Stomach (tissue), 9 donors: ENCODE results near the gene DIAPH3. TPM values are rescaled to one million over a fixed set of nuclear protein-coding genes. Genes with fewer than 3 reads are reported as not detected.

Experiments used
- DNase-seq, 2 donors: peaks; one replicate each; pipeline versions ENCODE4 v3.0.0 to v3.0.0-alpha.2; 2013 to 2019
- H3K27ac ChIP-seq, 5 donors: fragments of 200-600 bp in 4 of 5; sonication (generic) in 4 of 5; one replicate each; pipeline ENCODE4 v1.5.1; 2013 to 2019; ENCODE audit warnings: mild to moderate bottlenecking in 1 of 5, moderate library complexity in 1 of 5
- H3K27me3 ChIP-seq, 3 donors: fragments of 200-600 bp; sonication (generic); one replicate each; pipeline ENCODE4 v1.5.1; 2017 to 2019; ENCODE audit warnings: mixed run types in 1 of 3
- H3K36me3 ChIP-seq, 4 donors: fragments of 200-600 bp; sonication (generic); 1 replicate in 3 of 4; 2 replicates in 1 of 4; pipeline ENCODE4 v1.5.1; 2016 to 2019
- H3K4me1 ChIP-seq, 4 donors: fragments of 200-600 bp; sonication (generic); one replicate each; pipeline ENCODE4 v1.5.1; 2016 to 2019
- H3K4me3 ChIP-seq, 4 donors: fragments of 200-600 bp; sonication (generic) in 3 of 4; one replicate each; pipeline ENCODE4 v1.5.1; 2016 to 2019; ENCODE audit warnings: mild to moderate bottlenecking in 1 of 4
- H3K9me3 ChIP-seq, 4 donors: fragments of 200-600 bp; sonication (generic); one replicate each; pipeline ENCODE4 v1.5.1; 2016 to 2019
- EP300 ChIP-seq: sonication (generic); formaldehyde crosslinking; IDR thresholded peaks from one replicate; pipeline ENCODE4 v1.6.1; 2017; ENCODE audit warnings: antibody characterized with exemption
- POLR2A ChIP-seq, 4 donors: fragments of 450-650 bp; IDR thresholded peaks; one replicate each; pipeline ENCODE4 v1.6.1; 2016; ENCODE audit warnings: antibody characterized with exemption in 4 of 4, control low read depth in 2 of 4, mild to moderate bottlenecking in 1 of 4, moderate library complexity in 1 of 4
- POLR2AphosphoS5 ChIP-seq, 3 donors: sonication (generic); formaldehyde crosslinking; IDR thresholded peaks; one replicate each; pipeline ENCODE4 v1.6.1; 2016; ENCODE audit warnings: antibody characterized with exemption in 3 of 3
- WGBS, 5 donors: extraction: QIAGEN DNeasy Blood & Tissue Kit in 3 of 5; methylation state at CpG; one replicate each; pipeline versions ENCODE4 v1.1.5 to v1.1.7; 2013 to 2018; 5-methylcytosine and 5-hydroxymethylcytosine counted together
- intact Hi-C: fragments of 100-400 bp; cut with DNase I; formaldehyde crosslinking; loops from one replicate; pipeline ENCODE4 v1.15.1; 2023; ENCODE audit warnings: low total_unique reads
- polyA plus RNA-seq, 3 donors: library from polyadenylated mRNA; stranded (reverse); fragments of 200-250 nt; gene quantifications; one replicate each; pipeline ENCODE4 v1.2.3, GENCODE V29; 2013
- total RNA-seq, 5 donors: library from RNA; depleted of rRNA; stranded (reverse); fragments of >200 nt; gene quantifications; one replicate each; pipeline versions ENCODE4 v1.1.0 to v1.2.3, GENCODE V29; 2014 to 2016
- TF ChIP-seq, protein P1 (sequence below), 7 experiments: fragments of 450-650 bp in 4 of 7; fragments of 200-600 bp in 3 of 7; sonication (generic) in 3 of 7; IDR thresholded peaks; one replicate each; pipeline ENCODE4 v1.5.1; 2016 to 2019; ENCODE audit warnings: antibody characterized with exemption in 7 of 7, control low read depth in 2 of 7, mild to moderate bottlenecking in 1 of 7
- donor health status: healthy with polysubstance abuse.
- donor health status: Bipolar disorder and iron deficiency.
- donor health status: healthy.

DIAPH3 gene
- total and polyA plus RNA-seq, 8 donors = 2.5 to 12.1 (median 4.6) TPM

DNA sequence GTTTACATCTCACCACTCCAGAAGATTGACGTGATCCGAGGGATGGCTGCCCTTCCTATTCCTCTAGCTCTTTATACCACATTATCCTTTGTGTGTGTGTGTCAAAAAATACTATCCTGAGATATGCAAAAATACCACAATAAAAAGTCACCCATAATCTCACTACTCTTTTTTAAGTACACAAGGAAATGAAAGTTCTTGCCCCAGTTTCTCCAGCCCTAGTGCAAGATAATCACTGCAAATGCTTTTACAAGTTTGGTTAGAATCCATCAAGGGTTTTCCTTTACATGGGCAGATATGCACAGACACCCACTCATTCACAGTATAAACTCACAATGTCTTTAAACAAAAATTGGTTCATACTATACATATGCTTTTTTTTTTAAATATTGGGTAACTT is 89.3 kb downstream of the DIAPH3 start:
- intact Hi-C loops = no loop called here
- no peak for DNase-seq
- Histone ChIP-seq H3K4me1 (no peaks in the 10 kb centered on the region), H3K4me3 (no peak overlapping the region), H3K36me3 (no peaks in the 10 kb centered on the region), H3K27ac (no peak overlapping the region), H3K9me3 (peaks cover 0 to 4% (median 0%) of the 10 kb centered on the region in 4 donors), H3K27me3 (no peaks in the 10 kb centered on the region)
- no peak for TF ChIP-seq POLR2A (IDR thresholded peaks at IDR 0.05)
- TF ChIP-seq EP300 = no peak
- TF ChIP-seq, protein P1, sequence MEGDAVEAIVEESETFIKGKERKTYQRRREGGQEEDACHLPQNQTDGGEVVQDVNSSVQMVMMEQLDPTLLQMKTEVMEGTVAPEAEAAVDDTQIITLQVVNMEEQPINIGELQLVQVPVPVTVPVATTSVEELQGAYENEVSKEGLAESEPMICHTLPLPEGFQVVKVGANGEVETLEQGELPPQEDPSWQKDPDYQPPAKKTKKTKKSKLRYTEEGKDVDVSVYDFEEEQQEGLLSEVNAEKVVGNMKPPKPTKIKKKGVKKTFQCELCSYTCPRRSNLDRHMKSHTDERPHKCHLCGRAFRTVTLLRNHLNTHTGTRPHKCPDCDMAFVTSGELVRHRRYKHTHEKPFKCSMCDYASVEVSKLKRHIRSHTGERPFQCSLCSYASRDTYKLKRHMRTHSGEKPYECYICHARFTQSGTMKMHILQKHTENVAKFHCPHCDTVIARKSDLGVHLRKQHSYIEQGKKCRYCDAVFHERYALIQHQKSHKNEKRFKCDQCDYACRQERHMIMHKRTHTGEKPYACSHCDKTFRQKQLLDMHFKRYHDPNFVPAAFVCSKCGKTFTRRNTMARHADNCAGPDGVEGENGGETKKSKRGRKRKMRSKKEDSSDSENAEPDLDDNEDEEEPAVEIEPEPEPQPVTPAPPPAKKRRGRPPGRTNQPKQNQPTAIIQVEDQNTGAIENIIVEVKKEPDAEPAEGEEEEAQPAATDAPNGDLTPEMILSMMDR (IDR thresholded peaks at IDR 0.05) = no peak
- no peak for TF ChIP-seq POLR2AphosphoS5 (IDR thresholded peaks at IDR 0.05)
- 26 to 66% (median 52%) methylated on average over 2 of the region's 2 CpGs for WGBS, 5 donors

DNA sequence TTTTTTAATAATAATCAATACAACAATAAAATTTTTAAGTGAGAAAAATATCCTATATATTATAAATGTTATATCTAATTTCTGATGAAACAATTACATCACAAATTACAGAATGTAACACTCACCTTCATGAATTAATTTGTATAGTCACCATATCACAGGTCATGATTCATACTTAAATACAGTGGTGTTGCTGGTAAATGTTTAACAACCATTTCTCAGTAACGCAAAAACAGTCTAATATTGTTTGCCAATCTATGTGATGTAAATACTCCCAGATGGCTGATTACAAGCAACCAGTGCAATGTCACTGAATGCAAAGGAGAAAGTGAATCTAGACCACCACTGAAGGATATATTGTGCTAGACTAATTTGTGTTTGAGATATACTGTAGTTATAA is 97.5 kb downstream of the DIAPH3 start:
- Histone ChIP-seq H3K4me3 (no peak overlapping the region), H3K27ac (no peak overlapping the region), H3K27me3 (no peaks in the 10 kb centered on the region), H3K9me3 (peaks cover 0 to 4% (median 0%) of the 10 kb centered on the region in 4 donors), H3K4me1 (peaks cover 0 to 3% (median 0%) of the 10 kb centered on the region in 4 donors), H3K36me3 (no peaks in the 10 kb centered on the region)
- peak in 1 of 2 donors; percentile 52 for DNase-seq
- TF ChIP-seq POLR2A (IDR thresholded peaks at IDR 0.05) = no peak
- TF ChIP-seq, protein P1 (IDR thresholded peaks at IDR 0.05) = no peak
- TF ChIP-seq POLR2AphosphoS5 (IDR thresholded peaks at IDR 0.05) = no peak
- TF ChIP-seq EP300 = no peak
- 25 to 64% (median 38%) methylated on average over 1 of the region's 1 CpG for WGBS, 5 donors
- intact Hi-C loops = no loop called here

DNA sequence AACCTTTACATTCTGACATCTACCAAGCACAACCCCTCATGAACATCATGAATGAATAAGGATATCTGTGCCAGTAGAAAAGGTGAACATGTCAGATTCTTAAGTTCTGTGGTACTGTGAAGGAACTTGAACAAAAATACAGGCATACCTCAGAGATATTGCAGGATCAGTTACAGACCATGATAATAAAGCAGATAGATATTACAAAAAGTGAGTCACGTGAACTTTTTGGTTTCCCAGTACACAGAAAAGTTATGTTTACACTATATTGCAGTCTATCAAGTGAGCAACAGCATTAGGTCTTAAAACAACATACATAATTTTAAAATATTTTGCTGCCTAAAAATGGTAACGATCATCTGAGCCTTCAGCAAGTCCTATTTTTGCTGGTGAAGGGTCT is 101.2 kb downstream of the DIAPH3 start:
- intact Hi-C loops = no loop called here
- Histone ChIP-seq H3K4me1 (peaks cover 0 to 3% (median 0%) of the 10 kb centered on the region in 4 donors), H3K9me3 (no peaks in the 10 kb centered on the region), H3K27ac (no peak overlapping the region), H3K36me3 (no peaks in the 10 kb centered on the region), H3K27me3 (no peaks in the 10 kb centered on the region), H3K4me3 (no peak overlapping the region)
- 87 to 94% (median 91%) methylated on average over 2 of the region's 2 CpGs for WGBS, 5 donors
- no peak for DNase-seq
- no peak for TF ChIP-seq EP300
- TF ChIP-seq, protein P1 (IDR thresholded peaks at IDR 0.05) = no peak
- TF ChIP-seq POLR2A (IDR thresholded peaks at IDR 0.05) = no peak
- no peak for TF ChIP-seq POLR2AphosphoS5 (IDR thresholded peaks at IDR 0.05)

DNA sequence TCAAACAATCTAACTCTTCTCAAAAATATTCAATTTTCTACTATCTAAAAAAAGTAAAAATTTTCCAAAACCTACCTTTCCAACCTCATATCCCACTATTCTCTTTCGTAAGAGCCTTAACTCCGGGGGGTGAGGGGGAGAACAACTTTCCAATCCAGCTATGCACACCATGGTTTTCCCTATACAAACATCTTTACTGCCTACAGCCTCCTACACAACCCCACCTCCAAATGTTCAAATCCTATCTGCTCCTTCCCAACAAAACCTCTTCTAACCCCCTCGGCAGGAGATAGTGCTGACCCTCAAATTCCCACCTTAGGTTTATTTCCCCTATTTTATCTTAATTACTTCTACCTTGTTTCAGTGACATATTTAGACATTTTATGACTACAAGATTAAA is 102.0 kb downstream of the DIAPH3 start:
- no peaks in the 10 kb centered on the region for H3K27me3 ChIP-seq
- intact Hi-C loops = no loop called here
- no peaks in the 10 kb centered on the region for H3K36me3 ChIP-seq
- TF ChIP-seq POLR2AphosphoS5 (IDR thresholded peaks at IDR 0.05) = no peak
- no peak for TF ChIP-seq EP300
- TF ChIP-seq, protein P1 (IDR thresholded peaks at IDR 0.05) = no peak
- no peak for TF ChIP-seq POLR2A (IDR thresholded peaks at IDR 0.05)
- H3K4me3 ChIP-seq = no peak overlapping the region
- no peak overlapping the region for H3K27ac ChIP-seq
- WGBS, 5 donors = 87 to 95% (median 90%) methylated on average over 3 of the region's 3 CpGs
- no peak for DNase-seq
- peaks cover 0 to 3% (median 0%) of the 10 kb centered on the region in 4 donors for H3K4me1 ChIP-seq
- no peaks in the 10 kb centered on the region for H3K9me3 ChIP-seq
